ENCODE data around the gene NTN4.
"Not testable (repeated sequence)": the region's sequence is repeated elsewhere in the genome, so short reads cannot be mapped to it uniquely, and the experiment has no call there.

NTN4 gene

GRCh38 chr12:95790033-95790916, at the start of gene NTN4:
Gene NTN4, minus strand, starts transcription at chr12:95790764. Its CDS starts 455 bp downstream, at chr12:95790309.
- peak; percentile 34 for DNase-seq

DNA sequence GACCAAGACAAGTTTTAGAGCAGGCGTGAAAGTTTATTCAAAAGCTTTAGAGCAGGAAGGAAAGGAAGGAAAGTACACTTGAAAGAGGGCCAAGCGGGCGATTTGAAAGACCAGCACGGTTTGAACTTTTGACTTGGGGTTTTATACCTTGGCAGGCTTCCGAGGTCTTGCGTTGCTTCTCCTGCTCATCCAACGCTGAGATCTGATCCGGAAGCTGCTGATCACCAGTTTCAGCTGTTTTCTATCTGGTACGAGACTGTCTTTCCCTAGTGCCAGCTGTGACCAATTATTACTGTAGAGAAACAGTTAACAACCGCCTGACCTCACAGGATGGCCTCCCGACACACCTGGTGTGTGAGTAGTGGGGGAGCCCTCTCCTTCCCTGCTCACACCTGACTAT, 47.6 kb upstream of the NTN4 start:
- DNase-seq = peak; percentile 76

DNA sequence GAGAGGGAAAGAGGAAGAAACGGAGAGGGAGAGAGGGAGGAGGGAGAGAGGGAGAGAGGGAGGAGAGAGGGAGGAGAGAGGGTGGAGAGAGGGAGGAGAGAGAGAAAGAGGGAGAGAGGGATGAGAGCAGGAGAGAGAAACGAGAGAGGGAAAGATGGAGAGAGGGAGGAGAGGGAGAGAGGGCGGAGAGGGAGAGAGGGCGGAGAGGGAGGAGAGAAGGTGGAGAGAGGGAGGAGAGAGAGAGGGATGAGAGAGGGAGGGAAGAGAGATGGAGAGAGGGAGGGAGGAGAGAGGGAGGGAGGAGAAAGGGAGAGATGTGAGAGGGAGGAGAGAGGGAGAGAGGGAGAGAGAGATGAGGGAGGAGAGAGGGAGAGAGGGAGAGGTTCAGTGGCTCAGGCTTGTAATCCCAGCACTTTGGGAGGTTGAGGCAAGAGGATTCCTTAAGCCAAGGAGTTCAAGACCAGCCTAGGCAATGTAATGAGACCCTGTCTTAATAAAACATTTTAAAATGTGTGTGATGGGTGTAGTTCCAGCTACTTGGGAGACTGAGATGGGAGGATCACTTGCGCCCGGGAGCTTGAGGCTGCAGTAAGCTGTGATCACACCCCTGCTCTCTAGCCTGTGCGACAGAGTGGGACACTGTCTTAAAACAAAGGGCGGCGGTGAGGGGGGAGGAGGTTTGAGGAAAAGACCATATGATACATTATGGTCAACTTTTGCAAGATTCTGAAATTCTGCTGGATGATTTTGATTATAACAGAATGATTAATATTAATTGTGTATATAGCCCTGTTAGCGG, 46.9 kb upstream of the NTN4 start:
- DNase-seq = no peak

DNA sequence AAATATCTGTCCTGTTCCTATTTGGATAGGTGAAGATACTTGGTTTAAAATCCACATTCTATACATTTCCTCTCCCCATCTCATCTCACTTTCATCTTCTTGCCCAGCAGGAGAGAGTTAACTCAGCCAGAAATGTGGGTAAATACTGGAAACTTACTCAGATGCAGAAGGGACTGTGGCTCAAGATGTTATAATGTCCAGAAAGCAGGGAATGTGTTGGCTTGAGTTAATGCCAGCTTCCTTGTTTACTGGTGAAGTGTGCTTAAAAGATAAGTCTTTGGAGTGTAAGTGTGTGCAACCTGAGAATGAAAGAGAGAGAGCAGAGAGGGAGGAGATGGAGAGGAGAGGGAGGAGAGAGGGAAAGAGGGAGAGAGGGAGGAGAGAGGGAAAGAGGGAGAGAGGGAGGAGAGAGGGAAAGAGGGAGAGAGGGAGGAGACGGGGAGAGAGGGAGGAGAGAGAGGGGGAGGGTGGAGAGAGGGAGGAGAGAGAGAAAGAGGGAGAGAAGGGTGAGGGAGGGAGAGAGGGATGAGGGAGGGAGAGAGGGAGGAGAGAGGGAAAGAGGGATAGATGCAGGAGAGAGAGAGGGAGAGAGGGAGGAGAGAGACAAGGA, 46.2 kb upstream of the NTN4 start:
- DNase-seq = peak; percentile 60

GRCh38 chr12:95836185-95836609, 45.6 kb upstream of the NTN4 start:
- peak; percentile 90 for DNase-seq

DNA sequence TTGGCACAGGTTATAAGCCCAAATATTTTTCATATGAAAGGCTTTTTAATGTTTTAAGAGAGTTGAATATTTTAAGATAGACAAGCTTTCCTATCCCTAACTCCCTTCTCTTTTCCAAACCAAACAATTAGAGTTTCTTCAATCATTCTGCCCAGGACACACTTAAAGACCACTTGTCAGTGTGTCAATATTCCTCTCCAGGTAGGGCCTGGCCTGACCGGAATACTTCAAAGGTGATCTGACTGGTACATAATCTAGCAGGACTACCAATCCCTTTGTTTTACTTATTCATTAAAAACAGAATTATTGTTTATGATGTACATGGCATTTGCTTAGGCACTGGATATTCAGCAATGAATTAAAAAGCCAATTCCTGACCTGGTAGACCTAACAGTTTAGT, 44.0 kb upstream of the NTN4 start:
- no peak for DNase-seq

GRCh38 chr12:95830335-95831089, 39.9 kb upstream of the NTN4 start:
- DNase-seq = no peak

DNA sequence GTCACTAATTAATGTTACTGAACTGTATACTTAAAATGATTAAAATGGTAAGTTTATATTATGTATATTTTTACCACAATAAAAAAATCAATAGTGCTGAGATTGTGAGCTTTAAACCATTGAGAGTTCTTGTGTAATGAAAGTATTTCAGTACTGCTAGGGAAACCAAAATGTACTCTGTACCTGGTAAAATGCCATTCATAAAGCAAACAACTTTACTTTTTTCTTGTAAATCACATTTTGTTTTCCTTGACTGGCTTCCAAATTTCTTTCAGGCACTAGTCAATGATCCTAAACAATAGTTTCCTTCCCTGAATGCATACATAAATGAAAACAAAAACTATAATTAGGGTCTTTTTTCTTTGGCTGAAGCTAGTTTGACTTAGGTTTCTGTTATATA, 38.8 kb upstream of the NTN4 start:
- DNase-seq = no peak

- DNase-seq = peak; percentile 76
These were observed 29.6 kb upstream of the NTN4 start for GRCh38 chr12:95820096-95820703.

DNA sequence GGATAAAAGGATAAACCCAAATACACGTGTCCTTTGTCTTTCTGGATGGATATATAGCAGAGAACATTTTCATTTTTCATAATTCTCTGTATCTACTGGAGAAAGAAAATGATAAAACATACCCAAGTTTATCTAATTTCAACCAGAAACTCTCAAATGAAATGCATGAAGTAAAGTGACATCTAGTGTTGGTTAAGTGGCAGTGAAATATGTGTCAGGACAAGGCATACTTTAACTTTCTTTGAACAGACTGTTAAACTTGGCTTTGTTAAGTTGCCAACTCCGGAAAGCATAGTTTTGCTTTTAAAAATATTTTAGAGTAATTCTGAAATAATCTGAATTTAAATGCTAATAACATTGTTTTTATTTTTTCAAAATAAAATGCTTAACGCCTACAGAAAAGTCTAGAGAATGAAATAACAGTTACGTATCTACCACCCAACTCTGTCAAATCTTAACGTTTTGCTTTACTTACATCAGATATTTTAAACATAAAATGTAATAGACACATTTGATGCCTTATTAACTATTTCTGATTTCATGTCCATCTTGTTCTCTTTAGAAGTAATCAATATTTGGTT, 25.2 kb upstream of the NTN4 start:
- peak; percentile 75 for DNase-seq

- DNase-seq = not testable (repeated sequence)
These were observed 21.6 kb upstream of the NTN4 start for GRCh38 chr12:95812155-95812554.

GRCh38 chr12:95810411-95810810, 19.8 kb upstream of the NTN4 start:
- DNase-seq = no peak

DNA sequence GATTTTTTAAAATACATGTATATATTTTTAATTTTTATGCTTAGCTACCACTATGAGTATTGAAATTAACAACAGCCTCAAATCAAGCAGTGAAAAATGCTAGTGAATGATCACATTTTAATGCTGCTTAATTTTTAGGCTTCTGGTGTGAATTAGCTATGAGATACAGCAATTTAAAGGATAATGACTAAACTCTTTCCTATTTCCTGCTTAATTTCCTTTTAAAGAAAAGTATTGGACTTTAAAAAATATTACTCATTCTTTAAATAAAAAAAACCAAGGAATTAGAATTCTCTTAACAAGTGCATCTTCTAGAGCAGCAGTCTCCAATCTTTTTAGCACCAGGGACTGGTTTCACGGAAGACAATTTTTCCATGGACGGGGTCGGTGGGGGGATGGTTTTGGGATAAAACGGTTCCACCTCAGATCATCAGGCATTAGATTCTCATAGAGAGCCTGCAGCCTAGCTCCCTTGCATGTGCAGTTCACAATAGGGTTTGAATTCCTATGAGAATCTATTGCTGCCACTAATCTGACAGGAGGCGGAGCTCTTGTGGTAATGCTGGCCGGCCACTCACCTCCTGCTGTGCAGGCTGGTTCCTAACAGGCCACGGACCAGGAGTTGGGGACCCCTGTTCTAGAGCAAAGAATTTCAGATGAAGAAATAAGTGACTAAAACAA, 18.6 kb upstream of the NTN4 start:
- DNase-seq = no peak

GRCh38 chr12:95808146-95808545, 17.6 kb upstream of the NTN4 start:
- no peak for DNase-seq

DNA sequence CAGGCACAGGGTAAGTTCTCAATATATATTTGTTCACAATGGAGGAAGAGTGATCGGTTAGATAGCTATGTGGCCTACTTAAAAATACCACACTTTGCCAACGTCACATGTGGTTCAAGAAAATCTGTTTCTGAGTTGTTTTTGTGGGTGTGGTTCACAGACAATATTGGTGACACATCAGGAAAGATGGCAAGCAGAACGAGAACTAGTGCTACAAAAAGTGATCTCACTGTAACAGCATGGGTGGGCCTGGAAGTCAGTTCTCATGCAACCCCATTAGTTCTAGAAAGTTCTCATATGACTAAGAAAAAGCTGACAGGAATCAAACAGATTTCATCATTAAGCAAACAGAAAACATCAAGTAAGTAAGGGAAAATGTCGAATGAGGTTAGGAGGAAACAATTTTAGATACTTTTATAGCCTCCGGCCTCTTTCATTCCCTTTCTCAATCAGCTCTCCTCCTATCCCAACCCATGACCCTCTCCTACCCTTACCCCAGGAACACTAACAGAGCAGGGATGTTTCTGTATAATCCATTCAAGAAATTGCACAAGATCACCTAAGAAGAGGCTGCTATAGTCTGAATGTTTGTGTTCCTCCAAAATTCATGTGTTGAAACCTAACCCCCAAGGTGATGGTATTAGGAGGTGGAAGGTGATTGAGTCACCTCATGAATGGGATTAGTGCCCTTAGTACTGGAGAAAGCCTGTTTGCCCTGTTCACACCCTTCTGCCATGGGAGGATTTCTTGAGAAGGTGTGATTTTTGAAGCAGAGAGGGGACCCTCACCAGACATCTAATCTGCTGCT, 15.5 kb upstream of the NTN4 start:
- no peak for DNase-seq

GRCh38 chr12:95804291-95804690, 13.7 kb upstream of the NTN4 start:
- no peak for DNase-seq

GRCh38 chr12:95803817-95804216, 13.3 kb upstream of the NTN4 start:
- no peak for DNase-seq

GRCh38 chr12:95802482-95803270, 12.1 kb upstream of the NTN4 start:
- no peak for DNase-seq

DNA sequence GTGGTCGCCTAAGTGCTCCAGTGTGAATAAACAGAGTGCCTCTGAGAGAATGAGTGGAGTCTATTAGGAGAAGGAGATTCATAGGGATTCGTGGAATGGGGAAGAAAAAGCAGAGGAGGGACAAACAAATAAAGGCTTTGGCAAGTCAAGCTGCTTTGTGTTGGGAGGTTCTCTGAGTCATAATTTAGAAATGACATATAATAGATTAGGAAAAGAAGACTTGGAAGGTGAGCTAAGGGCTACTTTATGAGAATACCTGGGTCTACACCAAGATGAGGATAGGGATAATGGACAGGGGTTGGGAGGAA, 6.4 kb upstream of the NTN4 start:
- DNase-seq = no peak

All from NCI-H1105 treated with DMSO at 0.1 percent for 48 hours (cell line).